Stimulated activated CD8-positive, alpha-beta memory T cell treated with anti-CD3 and anti-CD28 coated beads, Interleukin-12 subunit alpha, Interleukin-12 subunit beta, amount 100 ng/mL, for 4 hours (primary cell): Measurements from ENCODE around the gene MAGI2.

Experiments used
- DNase-seq: peaks from one replicate; pipeline ENCODE4 v3.0.0-alpha.2; 2020; ENCODE audit warnings: low read depth

MAGI2 gene

DNA sequence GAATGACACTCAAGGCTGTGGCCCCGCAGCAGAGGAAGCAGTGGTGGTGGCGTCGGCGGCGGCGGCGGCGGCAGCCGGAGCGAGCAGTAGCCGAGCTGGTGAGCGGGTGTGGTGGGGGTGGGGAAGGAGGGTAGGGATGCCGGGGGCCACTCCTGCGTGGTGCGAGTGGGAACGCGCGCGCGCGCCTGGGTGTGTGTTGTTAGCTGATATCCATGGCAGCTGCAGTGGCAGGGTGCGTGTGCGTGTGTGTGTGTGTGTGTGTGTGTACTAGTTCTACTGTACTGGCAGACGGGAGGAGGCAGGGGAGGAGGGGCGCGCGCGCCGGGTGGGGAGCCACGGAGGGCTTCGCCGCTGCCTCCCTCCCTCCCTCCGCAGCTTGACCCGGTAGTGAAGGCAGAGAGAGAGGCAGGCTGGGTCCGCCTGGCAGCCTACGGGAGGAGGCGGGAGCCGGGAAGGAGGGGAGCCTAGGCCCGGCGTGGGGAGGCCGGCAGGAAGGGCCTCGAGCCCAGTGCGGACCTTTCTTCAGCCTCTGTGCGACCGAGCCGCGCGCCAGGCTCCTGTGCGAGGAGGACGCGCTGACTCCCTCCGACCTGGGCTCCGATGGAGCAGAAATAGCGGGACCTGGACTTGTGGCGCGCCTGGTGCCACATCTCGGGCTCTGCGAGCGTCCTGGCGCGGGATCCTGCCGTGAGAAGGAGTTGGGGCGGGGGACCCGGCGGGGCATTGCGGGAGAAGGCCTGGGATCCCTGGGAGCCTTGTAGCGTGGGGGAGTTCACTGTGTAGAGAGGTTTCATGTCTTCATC lies at the start of gene MAGI2:
TSS of gene MAGI2 (minus strand) at position 110 of the 803 bp plus-strand sequence. CDS start 347 bp downstream, outside the sequence.
- no peak for DNase-seq

DNA sequence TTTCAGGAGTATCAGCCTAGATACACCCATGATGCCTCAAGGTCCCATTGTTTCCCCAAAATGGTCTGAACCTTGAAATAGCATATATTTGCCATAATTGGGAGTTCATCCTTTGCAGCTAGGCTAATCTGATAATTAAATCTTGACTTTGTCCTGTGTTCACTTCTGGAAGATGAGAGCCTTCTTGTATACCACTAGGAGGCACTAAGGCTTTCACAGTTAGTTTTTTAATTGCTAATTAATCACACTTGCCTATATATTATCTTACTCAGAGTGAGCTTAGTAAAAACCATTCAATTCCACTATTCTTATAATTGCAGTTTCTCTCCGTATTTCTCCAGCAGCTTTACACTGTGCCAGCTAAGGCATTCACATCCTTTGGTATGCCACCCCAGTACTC lies 48.7 kb upstream of the MAGI2 start:
- DNase-seq = no peak

DNA sequence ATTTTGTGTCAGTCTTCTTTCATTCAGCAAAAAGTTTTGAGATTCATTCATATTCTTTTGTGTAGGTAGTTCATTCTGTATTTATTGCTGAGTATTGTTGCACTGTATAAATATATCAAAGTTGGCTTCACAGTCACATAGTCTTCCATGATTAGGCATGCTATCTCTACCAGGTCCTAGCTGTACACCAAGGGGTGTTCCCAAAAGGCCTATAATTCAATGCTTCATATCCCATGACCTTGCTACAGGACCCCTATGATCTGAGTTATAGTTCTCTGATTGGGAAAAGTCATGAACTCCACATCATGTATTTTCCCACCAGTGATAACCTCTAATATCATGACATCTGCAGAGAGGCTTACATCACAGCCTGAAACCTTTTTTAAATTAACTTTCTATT lies 47.3 kb upstream of the MAGI2 start:
- no peak for DNase-seq

DNA sequence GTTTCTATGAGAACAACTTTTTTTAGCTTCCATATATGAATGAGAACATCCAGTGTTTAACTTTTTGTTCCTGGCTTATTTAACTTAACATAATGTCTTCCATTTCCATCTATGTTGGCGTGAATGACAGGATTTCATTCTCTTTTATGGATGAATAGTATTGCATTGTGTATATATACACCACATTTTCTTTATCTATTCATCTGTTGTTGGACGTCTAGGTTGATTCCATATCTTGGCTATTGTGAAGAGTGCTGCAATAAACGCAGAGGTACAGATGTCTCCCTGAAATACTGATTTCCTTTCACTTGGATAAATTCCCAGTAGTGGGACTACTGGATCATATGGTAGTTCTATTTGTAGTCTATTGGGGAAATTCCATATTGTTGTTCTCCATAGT lies 44.3 kb upstream of the MAGI2 start:
- DNase-seq = no peak

DNA sequence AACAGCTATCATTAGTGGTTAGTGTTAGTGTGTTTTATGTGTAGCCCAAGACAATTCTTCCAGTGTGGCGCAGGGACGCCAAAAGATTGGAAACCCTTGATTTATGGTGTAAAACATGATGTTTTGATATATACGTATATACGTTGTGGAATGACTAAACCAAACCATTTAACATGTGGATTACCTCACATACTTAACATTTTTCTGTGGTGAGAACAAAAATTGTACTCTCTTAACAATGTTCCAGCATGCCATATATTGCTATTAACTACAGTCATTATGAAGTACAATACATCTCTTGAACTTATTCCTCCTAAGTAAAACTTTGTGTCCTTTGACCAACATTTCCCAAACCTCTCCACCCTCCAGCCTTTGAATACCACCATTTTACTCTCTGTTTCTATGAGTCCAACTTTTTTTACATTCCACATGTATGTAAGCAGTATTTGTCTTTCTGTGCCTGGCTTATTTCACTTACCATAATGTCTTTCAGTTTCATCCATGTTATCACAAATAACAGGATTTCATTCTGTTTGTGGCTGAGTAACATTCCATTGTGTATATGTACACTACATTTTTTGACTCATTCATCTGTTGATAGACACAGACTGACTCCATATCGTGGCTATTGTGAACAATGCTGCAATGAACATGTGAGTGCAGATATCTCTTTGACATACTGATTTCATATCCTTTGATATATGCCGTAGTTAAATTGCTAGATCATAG lies 42.2 kb upstream of the MAGI2 start:
- DNase-seq = no peak

DNA sequence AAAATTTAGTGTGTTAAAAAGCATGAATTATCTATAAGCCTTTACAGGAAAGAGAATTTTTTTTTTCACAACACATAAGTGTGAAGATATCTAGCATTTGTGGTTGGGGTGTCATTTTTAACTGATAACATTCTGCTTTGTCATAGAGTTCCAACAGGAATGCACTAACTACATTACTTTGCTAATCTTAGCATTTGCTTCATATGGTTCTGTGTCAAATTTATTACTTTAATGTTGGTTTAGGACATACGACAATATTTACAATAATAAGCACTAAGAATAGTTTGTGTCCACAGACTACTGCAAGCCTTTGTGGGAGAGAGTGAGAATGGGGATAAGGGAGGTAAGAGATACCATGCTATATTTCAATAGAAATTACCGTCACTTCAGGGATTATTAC lies 40.6 kb upstream of the MAGI2 start:
- no peak for DNase-seq

DNA sequence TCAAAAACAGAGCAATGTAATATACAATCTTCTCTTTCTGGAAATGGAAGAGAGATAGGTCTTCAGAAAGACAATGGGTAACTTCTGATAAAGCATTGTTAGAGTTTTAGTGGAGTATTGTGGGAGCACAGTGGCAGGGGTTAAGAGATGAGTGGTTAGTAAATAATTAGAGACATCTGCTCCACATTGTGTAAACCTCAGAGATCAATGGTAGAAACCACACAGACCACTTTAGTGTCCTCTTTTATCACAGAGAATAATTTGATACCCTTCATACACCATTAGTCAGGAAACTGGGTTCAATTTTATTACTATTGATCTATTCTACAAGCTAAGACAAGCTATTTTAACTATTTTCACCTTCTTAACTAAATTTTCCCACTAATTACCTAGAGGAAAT lies 35.9 kb upstream of the MAGI2 start:
- DNase-seq = no peak

DNA sequence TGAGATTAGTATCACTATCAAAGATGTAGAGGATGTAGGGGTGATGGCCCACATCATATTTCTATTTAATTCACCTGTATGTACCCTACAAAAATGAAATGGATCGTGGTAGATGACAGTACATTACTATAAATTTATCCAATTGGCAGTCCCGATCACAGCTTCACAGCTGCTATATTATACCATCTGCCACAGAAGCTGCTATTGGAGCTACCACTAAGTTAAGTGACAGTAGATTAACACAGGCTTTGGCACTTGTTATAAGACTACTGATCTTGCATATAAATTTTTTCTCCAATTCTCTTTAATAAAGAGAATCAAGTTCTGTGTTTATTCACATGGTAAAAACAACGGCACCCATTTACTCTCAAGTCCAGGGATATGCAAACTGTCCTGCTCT lies 24.9 kb upstream of the MAGI2 start:
- no peak for DNase-seq

DNA sequence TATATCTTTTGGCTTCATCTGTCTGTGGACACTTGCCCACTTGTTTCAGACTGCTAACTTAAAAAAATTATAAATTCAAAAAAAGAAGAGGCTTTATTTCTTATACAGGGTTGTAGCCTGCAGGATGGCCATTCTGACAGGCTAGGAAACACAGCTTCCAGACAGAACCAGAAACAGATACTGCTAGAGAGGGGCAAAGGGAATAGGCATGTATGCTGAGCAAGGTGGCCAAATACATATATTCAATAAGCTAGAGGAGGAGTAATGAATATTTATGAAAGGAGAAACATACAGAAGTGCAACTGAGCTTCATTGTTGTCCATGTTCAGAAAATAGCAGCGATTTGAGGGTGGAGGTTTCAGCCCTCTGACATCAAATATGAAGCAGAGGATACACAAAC lies 22.0 kb upstream of the MAGI2 start:
- no peak for DNase-seq

DNA sequence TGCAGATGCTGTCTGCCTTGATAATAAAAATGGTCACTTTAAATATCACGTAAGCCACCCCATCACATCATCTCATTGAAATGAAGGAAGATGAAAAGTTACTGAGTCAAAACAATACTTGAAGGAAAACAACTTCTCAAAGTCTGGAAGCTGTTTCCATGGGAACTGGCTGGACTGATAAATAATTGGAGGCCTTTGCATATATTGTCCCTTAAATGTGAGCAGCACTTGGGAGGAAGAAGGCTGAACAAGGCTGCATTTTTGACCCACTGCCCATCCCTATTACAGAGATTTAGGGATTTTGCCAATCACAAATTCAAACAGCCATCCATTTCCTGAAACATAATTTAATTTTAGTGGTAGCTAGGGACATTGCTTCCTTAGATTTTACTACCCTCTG lies 18.2 kb upstream of the MAGI2 start:
- no peak for DNase-seq

DNA sequence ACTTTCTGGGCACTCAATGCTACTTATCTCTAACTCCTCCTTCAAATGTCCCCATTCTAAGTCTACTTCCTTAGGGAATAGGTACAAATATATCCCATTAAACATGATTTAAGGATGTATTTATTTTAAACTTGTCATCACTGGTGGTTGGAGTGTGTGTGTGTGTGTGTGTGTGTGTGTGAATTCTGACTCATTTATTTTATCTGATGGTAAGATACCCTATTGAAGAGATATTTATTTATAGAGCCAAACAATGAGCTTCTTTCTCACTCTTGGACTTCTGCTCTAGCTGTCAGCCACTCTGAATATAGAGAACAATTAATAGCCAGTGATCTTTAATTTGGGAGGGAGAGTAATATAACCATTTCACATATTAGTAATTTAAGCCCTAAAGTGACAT lies 17.8 kb upstream of the MAGI2 start:
- DNase-seq = no peak

DNA sequence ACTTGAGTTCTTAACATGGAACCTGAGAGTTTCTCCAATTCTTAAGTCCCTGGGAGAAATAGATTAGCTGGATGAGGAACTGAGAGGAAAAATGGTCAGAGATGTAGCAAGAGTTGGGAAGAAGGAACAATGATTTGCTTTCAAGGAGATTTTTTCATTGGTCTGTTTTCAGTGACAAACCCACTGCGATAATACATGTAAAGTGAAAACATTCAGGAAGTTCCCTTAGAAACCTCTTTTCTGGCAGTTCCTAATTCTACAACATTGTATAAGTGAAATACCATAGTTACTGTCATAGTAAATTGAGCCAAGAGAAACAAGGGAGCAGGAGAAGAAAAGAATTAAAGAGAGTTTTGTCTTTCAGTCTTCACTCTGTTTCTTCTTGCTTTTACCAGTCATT lies 12.1 kb upstream of the MAGI2 start:
- no peak for DNase-seq

DNA sequence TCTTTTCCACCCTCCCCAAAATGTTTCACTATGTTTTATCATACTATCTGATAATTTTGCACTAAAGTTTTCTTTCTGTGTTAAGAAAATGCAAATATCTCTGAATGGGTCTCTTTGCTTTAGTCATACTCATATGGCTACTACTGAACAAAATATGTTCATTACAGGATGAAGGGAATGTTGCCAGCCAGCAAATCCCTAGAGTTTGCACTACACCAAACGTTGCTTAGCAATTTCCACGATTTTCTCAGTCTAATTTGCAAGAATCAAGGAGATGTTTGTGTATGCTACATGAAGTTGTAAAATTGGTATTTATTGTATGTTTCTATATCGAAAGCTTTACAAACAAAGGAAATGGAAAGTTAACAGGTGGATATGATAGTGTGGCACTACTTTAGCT lies 10.6 kb upstream of the MAGI2 start:
- DNase-seq = no peak

DNA sequence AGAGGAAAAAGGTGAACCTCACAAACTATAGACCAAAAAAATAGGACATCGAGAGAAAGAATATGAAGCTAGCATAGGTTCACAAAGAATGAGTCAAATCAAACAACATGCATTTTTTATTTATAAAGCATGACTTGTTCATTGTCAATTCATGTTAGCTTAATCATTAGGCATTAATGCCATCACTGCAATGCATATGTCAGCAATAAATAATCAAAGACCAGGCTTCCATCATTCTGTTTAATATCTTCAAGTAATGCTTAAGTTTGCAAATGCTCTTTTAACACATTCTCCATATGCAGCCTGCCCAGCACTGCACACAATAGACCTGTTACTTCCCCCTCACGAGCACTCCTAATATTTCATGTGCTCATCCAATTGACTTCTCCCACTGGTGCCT lies 8.9 kb upstream of the MAGI2 start:
- no peak for DNase-seq

DNA sequence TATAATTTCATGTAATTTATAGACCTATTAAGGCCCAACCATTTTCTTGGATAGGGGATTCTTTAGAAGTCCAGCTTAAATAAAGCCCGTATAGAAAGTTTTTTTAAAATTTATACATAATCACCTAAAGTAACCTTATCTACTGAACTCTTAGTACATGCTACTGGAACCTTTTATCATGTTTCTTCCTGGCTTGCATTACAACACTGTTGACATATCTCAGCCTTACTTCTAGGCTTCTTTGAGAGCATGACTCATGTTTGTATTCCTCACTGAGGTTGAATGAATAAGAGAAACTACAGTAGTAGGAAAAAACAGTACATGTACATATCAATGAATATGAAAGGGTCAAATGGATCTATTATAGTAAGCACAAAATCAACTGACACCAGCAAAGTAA lies 8.2 kb upstream of the MAGI2 start:
- no peak for DNase-seq

DNA sequence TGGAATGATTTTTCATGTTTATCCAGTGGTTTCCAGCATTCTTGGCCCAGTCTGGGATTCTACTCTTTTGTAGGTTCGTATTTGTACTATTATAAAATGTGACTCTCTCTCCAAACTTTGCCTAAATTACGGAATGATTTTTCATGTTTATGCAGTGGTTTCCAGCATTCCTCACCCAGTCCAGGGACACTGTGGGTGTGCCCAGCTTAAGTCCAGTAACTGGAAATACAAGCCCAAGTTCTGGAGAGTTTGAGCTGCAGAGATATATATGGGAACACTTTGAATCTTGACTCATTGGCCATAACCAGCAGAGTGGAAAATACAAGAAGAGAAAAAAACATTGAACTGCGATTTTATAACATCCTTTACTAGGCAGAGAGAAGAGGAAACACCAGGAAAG lies 5.9 kb upstream of the MAGI2 start:
- DNase-seq = no peak

DNA sequence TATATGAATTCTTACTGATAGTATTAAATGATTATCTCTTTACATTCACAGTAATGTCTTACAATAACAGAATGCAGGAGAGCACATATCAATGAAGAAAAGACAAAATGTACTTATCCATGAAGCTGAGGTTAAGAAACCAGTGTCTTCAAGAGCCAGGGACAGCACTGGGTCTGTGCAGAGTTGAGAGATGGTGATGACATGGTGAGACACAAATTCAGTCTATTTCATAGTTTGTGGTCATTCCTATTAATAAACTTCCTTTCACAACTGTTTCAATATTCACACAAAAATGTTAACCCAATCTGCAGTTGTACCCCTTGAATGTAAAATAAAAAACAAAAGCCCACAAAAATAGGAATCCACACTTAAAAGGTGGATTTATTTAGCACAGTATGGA lies 5.3 kb upstream of the MAGI2 start:
- no peak for DNase-seq

DNA sequence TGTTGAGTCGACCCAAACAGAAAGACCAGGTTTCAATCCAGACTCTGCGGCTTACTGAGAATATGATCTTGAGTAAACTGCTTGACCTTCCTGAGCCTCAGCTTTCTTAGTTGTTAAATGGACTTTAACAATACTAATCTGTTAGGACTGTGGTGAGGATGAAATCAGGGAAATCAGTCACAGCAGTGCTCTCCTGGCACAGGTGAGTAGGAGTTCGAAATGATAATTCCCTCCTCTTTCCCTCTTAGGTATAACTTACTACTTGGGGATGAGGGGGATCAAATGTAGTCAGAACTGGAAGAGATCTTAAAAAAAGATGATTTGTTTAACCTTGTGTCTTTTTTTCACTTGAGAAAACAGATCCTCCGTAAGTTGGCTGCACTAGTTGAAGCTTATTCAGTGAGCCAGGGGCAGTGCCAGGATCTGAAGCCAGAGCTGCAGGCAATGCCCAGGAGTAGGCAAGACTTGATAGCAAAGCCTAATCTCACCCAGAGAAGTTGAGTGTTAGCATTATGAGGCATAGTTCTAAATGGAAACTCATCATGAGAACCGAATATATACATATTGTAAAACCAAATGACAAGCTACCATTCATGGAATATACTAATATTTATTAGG lies 1.8 kb upstream of the MAGI2 start:
- DNase-seq = no peak

DNA sequence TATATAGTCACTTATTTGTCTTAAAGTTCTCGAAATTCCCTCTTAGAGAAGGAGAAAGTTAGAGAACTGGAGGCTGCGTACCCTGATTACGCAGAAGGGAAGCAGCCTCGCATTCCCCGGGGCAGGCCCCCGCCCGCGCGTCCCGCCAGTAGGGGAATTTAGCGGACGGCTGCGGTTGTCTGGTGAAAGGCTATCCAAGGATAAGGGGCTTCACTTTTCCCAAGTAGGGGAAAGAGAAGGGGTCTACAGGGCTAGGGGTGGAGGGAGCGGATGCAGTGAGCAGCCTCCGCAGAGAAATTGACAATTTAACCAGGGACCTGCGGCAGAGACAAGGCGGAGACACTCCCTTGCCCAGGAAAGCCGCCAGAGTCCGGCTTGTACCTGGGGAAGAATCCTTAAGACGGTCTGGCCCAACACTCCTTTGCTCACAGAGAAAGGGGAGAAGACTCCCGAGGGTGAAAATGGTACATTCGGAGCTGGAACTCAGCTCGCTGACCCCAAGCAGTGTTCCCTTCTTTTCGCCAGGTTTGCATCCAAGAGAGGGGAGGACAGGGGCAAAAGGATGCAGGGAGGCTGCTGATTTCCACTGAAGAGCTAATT lies 994 bp upstream of the MAGI2 start:
- DNase-seq = no peak

DNA sequence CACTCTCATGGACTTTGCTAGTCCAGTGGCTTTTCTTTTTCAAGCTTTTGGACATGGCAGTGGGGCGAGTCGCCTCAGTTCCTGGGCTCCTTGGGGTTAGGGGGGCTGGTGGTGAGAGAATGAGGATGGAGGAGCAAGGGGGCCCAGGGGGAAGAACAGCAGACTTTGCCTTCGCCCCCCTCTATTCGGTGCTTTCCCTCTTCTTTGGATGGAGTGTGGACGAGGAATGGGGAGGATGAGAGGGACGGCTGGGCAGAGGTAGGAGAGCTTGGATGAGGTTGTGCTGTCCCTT lies 255 bp downstream of the MAGI2 start:
- no peak for DNase-seq

DNA sequence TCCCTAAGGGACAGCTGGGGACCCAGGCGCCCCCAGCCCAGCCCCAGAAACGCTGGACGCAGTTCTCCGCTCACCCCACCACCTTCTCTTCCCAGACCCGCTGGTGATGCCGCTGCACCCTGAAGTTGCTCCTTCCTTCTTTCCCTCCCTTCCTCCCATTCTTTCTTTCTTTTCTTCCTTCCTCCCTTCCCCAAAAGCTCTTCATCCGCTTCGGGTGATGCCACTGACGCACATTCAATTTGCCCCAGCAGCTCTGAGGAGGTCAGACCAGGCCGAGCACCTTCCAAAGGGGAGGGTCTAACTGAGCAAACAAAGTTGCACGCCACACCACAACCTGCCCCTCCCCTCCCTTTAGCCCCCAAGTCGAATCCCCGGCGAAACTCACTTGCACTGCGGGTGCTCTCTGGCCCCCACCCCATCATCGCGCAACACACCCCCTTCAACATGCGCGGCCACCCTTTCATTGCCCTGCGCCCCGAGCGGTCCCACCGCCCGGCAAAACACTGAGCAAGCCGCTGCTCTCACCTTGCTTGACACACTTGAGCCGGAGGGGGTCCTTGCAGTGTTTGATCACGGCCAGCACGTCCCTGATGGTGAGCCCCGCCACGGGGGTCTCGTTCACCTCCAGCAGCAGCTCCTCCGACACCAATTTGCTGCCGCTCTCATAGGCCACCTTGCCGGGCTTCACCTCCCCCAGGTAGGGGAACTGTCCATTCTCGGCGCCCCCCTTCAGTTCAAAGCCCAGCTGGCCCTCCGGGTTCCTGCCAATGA lies 787 bp downstream of the MAGI2 start:
- no peak for DNase-seq

DNA sequence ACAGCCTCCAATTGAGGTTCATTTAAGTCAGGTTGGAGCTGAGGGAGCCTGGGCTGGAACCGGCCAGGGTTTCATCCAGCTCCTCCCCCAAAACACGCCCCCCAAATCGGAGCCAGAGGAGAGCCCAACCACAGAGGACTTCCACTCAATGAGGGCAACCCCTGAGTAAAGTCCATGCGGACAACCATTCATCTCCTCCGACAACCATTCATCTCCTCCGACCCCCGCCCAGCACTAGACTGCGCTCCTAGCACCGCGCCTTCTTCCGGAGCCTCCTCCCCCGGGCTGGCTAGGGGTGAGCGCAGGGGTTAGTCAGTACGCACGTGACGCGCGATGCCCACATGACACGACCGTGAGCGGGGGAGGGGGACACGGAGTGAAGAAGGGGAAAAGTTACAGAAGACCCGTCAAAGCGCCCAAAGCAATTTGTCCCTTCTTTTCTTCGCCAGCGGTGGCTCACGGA lies 1.4 kb downstream of the MAGI2 start:
- no peak for DNase-seq
